ENCODE data around the gene XRCC1. TPM values are rescaled to one million over a fixed set of nuclear protein-coding genes. Genes with fewer than 3 reads are reported as not detected.

XRCC1 gene, protein sequence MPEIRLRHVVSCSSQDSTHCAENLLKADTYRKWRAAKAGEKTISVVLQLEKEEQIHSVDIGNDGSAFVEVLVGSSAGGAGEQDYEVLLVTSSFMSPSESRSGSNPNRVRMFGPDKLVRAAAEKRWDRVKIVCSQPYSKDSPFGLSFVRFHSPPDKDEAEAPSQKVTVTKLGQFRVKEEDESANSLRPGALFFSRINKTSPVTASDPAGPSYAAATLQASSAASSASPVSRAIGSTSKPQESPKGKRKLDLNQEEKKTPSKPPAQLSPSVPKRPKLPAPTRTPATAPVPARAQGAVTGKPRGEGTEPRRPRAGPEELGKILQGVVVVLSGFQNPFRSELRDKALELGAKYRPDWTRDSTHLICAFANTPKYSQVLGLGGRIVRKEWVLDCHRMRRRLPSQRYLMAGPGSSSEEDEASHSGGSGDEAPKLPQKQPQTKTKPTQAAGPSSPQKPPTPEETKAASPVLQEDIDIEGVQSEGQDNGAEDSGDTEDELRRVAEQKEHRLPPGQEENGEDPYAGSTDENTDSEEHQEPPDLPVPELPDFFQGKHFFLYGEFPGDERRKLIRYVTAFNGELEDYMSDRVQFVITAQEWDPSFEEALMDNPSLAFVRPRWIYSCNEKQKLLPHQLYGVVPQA
- 31.9 and 34.5 TPM in 2 replicates for total RNA-seq

DNA sequence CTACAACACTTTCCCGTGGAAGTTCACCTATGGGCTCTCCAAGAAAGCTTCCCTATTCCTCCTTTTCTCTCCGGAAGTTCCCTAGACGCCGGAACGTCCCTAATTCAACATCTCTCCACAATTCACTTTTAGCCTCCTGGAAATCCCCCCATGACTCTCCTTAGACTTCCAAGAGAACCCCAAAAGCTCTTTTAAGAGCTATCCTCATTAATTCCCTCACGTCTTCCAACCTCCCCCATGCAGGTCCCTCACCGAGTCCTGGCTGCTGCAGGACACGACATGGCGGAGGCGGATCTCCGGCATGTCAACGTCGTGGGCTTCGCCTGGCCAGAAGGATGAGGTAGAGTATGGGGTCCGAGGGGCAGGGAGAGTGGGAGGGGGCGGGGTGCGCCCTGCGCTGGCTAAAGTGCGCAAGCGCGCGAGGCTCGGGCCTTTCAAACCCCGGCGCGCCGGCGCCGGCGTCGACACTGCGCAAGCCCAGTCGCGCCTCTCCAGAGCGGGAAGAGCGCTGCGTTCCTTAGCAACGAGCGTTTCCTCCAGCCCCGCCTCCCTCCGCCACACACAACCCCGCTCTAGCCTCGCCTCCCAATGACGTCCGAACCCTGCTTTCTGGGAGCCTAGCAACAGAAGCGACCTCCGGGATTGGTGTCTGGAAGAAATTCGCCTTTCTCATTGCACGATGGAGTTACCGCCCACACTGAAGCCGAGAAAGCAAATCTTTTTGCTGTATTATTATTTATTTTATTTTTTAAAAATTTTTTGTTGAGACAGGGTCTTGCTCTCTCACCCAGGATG, at the start of gene XRCC1, which contains the start of gene PINLYP:
Gene XRCC1, minus strand, starts transcription at position 372 of the 795 bp plus-strand sequence. Its CDS starts 69 bp downstream, at position 303.
Gene PINLYP, plus strand, starts transcription at position 646 of the 795 bp plus-strand sequence. CDS start 1,391 bp downstream, outside the sequence.
- H3K4me3 Mint-ChIP-seq, result peak within 1 kb of the TSS; percentile 96
- H3K4me1 Mint-ChIP-seq, result peaks cover 44% of the 10 kb centered on the region
- ATAC-seq (ENCODE audit: low read depth), result peak; percentile 97
- CTCF ChIA-PET, result interaction anchor here (1.5 to 2.6 kb wide), 5 partner anchors 19 to 234 kb away, joined by 3 to 17 read pairs (median 7); partner anchors contain the start of genes IRGQ and ZNF576
- peak; percentile 87 for DNase-seq
- peak within 1 kb of the TSS; percentile 92 for H3K27ac Mint-ChIP-seq
- TF ChIP-seq, protein P1, sequence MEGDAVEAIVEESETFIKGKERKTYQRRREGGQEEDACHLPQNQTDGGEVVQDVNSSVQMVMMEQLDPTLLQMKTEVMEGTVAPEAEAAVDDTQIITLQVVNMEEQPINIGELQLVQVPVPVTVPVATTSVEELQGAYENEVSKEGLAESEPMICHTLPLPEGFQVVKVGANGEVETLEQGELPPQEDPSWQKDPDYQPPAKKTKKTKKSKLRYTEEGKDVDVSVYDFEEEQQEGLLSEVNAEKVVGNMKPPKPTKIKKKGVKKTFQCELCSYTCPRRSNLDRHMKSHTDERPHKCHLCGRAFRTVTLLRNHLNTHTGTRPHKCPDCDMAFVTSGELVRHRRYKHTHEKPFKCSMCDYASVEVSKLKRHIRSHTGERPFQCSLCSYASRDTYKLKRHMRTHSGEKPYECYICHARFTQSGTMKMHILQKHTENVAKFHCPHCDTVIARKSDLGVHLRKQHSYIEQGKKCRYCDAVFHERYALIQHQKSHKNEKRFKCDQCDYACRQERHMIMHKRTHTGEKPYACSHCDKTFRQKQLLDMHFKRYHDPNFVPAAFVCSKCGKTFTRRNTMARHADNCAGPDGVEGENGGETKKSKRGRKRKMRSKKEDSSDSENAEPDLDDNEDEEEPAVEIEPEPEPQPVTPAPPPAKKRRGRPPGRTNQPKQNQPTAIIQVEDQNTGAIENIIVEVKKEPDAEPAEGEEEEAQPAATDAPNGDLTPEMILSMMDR (IDR thresholded peaks at IDR 0.05), result no peak
- POLR2A ChIA-PET, result interaction anchor here (0.6 to 2.0 kb wide), 9 partner anchors 10 to 1368 kb away, joined by 3 to 13 read pairs (median 6); partner anchors contain the start of genes IRGQ, ZNF575 and ZNF576
- no peaks in the 10 kb centered on the region for H3K27me3 Mint-ChIP-seq
- intact Hi-C loops (cut with micrococcal nuclease), result loop anchor here (1.0 kb wide), 3 partner anchors 13 to 44 kb away; partner anchors contain the start of genes IRGQ, ZNF428 and ZNF576
- H3K36me3 Mint-ChIP-seq (ENCODE audit: low read depth), result peaks cover 25% of the 10 kb centered on the region
- H3K9me3 Mint-ChIP-seq, result no peaks in the 10 kb centered on the region

DNA sequence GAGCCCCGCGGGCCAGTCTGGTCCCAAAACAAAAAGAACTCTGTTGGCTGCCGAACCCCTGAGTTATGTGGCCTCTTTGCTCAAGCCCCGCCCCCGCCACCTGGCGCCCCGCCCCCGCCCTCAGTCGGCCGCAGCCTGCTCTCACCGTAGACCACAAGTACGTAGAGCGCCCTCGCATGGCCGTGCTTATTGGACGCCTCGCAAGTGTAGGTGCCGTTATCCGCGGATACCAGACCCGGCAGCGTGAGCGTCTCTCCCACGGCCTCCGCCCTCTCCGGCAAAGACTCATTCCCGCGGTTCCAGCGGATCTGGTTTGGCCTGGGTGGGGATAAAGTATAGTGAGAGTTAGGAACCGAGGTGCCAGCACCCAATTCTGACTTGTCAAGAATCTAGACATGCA, 49.6 kb upstream of the XRCC1 start:
- ATAC-seq (ENCODE audit: low read depth) (peak; percentile 84), DNase-seq (peak; percentile 59)
- TF ChIP-seq, protein P1 (IDR thresholded peaks at IDR 0.05), result no peak
- H3K4me3 Mint-ChIP-seq, result no peak overlapping the region
- no peak overlapping the region for H3K27ac Mint-ChIP-seq
- intact Hi-C loops (cut with micrococcal nuclease), result loop anchor here (1.0 kb wide), 1 partner anchor 70 kb away; no protein-coding TSS in a partner anchor
- ChIA-PET CTCF (interaction anchor here (0.9 to 1.0 kb wide), 2 partner anchors 16 to 31 kb away, joined by 3 to 4 read pairs; no protein-coding TSS in a partner anchor), POLR2A (no interaction called here)
- H3K27me3 Mint-ChIP-seq, result peaks cover 4% of the 10 kb centered on the region
- peaks cover 19% of the 10 kb centered on the region for H3K4me1 Mint-ChIP-seq
- peaks cover under 1% of the 10 kb centered on the region for H3K36me3 Mint-ChIP-seq (ENCODE audit: low read depth)
- H3K9me3 Mint-ChIP-seq, result no peaks in the 10 kb centered on the region

DNA sequence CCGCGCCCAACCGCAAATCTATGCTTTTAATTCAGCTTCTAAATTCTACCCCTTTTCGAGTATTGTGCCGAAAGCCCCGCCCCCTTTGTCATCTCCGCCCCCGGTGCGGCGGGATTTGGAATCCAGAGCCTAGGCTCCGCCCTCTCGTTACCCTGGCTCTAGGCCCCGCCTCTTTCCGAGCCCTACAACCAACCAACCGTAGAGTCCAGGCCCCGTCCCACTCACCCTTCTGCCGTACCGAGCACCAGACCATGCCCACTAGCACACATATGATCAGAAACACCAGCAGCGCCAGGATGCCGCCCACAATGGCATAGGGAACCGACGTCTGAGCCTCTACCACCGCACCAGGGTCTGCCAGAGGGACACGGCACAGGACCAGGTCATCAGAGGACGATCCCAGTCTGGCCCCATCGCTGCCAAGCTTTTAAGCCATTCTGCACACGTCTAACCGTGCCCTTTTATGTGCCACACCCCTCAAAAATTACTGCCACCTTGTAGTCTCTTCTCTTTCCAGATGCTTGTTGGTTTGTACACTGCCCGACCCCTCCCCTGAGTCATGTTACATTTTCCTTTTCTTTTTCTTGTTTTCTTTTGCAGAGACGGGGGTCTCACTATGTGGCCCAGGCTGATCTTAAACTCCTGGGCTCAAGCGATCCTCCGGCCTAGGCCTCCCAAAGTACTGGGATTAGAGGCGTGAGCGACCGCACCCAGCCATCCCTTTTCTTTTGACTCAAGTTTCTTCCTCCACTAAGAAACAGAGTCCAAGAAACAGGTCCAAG, 48.8 kb upstream of the XRCC1 start:
- peaks cover 23% of the 10 kb centered on the region for H3K4me1 Mint-ChIP-seq
- ChIA-PET POLR2A (interaction anchor here (0.6 kb wide), 1 partner anchor 48 kb away, joined by 3 read pairs; no protein-coding TSS in a partner anchor), CTCF (no interaction called here)
- intact Hi-C loops (cut with micrococcal nuclease), result no loop called here
- peak overlapping the region; percentile 13 for H3K27ac Mint-ChIP-seq
- no peaks in the 10 kb centered on the region for H3K9me3 Mint-ChIP-seq
- no peak for DNase-seq
- TF ChIP-seq, protein P1 (IDR thresholded peaks at IDR 0.05), result no peak
- peaks cover 7% of the 10 kb centered on the region for H3K36me3 Mint-ChIP-seq (ENCODE audit: low read depth)
- no peak overlapping the region for H3K4me3 Mint-ChIP-seq
- H3K27me3 Mint-ChIP-seq, result peaks cover 4% of the 10 kb centered on the region
- no peak for ATAC-seq (ENCODE audit: low read depth)

DNA sequence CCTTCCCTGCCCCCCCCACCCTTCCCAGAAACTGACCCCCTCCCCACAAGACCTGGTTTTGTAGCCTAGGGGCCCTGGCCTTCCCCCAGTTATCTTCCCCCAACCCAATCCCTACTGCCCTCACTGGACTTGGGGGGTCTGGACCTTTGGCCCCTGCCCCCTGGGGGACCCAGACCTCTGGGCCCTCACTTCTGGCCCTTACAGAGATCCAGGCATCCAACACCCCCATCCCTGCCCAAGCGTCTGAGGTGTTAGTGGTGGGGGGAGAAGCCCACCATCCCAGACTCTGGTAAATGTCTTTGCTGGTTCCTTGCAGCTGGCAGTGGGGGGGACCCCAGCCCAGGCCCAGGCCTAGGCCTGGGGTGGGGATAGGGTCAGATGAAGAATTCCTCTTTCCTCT, 47.6 kb upstream of the XRCC1 start:
- Mint-ChIP-seq H3K36me3 (ENCODE audit: low read depth) (peaks cover 10% of the 10 kb centered on the region), H3K4me1 (peaks cover 27% of the 10 kb centered on the region), H3K27ac (no peak overlapping the region), H3K27me3 (peaks cover 4% of the 10 kb centered on the region), H3K4me3 (no peak overlapping the region), H3K9me3 (no peaks in the 10 kb centered on the region)
- CTCF ChIA-PET, result no interaction called here
- POLR2A ChIA-PET, result no interaction called here
- DNase-seq, result no peak
- TF ChIP-seq, protein P1 (IDR thresholded peaks at IDR 0.05), result no peak
- ATAC-seq (ENCODE audit: low read depth), result no peak
- intact Hi-C loops (cut with micrococcal nuclease), result no loop called here

Data from activated B cell treated with CpG ODN at 0.5 μM for 24 hours (primary cell).